ENCODE data around the gene MMP12.
"Not testable (repeated sequence)": the region's sequence is repeated elsewhere in the genome, so short reads cannot be mapped to it uniquely, and the experiment has no call there.

Gene MMP12

DNA sequence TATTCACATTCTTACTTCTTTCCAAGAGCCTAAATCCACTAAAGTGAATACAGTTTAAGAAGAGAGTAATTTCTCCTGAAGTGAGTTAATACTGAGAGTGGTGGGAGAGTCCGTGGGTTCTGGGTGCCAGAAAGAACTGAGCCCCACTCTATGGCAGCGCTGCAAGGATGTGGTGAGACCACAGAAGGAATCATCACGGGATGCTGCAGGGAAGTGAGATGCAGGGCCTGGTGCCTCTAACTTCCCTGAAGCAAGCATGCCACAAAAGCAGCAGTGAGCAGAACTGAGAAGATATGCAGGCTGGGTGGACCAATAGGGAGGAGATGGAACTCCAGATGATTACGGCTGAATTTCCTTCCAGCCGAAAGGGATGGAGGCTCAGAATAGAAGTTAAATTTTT, 5.0 kb upstream of the MMP12 start:
- H3K27ac Mint-ChIP-seq: no peak overlapping the region
- DNase-seq: no peak
- CTCF ChIA-PET: no interaction called here
- no peaks in the 10 kb centered on the region for H3K9me3 Mint-ChIP-seq
- no peaks in the 10 kb centered on the region for H3K36me3 Mint-ChIP-seq
- no peaks in the 10 kb centered on the region for H3K27me3 Mint-ChIP-seq
- H3K4me1 Mint-ChIP-seq: no peaks in the 10 kb centered on the region
- H3K4me3 Mint-ChIP-seq: no peak overlapping the region

DNA sequence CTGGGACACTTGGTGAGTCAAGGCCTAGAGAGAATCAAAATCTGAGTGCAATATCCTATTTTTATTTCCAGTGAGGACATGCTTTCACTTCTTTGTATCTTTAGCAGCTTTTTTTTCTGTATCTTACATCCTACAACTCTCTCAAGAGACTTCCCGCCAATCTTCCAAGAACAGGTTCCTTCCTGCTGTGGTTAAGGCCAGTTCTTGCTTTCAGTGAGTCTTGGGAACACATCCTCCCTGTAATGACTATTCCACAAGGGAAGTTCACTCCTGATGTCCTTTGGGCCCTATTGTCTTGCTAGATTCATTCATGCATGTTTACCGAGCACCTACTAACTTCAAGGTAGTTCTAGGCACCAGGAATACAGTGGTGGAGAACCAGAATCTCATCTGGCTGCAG, 3.8 kb upstream of the MMP12 start:
- Mint-ChIP-seq H3K27ac (no peak overlapping the region), H3K4me1 (no peaks in the 10 kb centered on the region), H3K27me3 (no peaks in the 10 kb centered on the region), H3K36me3 (no peaks in the 10 kb centered on the region), H3K9me3 (no peaks in the 10 kb centered on the region), H3K4me3 (no peak overlapping the region)
- DNase-seq: no peak
- CTCF ChIA-PET: interaction anchor here (0.6 kb wide), 1 partner anchor 233 kb away, joined by 3 read pairs; no protein-coding TSS in a partner anchor

DNA sequence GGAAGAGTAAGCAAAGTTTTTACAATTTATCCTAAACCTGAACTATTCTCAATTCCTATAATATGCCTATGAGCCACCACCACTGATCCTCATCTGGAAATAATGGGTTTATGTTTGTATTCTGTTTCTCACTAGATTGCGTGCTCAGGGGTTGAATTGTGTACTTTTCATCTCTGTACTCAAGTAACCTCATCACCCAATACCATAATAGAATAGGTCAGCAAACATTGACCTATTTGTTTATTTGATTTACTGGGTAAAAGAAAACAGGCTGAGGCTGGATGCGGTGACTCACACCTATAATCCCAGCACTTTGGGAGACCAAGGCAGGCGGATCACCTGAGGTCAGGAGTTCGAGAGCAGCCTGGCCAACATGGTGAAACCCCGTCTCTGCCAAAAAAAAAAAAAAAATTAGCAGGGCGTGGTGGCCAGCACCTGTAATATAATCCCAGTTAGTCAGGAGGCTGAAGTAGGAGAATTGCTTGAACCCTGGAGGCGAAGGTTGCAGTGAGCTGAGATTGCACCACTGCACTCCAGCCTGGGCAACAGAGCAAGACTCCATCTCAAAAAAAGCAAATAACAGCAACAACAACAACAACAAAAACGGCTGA, 5.3 kb downstream of the MMP12 start:
- H3K27me3 Mint-ChIP-seq, H3K4me3 Mint-ChIP-seq, H3K4me1 Mint-ChIP-seq, H3K9me3 Mint-ChIP-seq, CTCF ChIA-PET, DNase-seq, H3K36me3 Mint-ChIP-seq, H3K27ac Mint-ChIP-seq: not testable (repeated sequence)

DNA sequence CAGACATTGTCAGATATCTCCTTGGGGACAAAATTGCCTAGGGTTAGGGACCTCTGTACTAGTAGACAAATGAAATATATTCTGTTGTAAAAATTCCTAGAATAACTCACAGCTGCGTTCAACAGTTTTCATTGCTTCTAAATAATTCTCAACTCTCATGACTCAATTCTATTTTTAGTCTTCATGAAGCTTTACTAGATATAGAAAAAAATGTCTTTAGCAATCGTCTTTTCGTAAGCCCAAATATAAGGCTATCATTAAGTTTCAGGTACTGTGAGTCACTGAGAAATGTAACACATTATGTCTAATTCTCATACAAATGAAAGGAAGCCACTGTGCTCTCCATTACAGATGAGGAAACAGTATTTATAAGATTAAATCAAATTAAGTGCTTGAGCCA, 6.4 kb downstream of the MMP12 start:
- no peak overlapping the region for H3K27ac Mint-ChIP-seq
- H3K4me3 Mint-ChIP-seq: no peak overlapping the region
- CTCF ChIA-PET: interaction anchor here (0.6 kb wide), 1 partner anchor 1008 kb away, joined by 6 read pairs; no protein-coding TSS in a partner anchor
- no peak for DNase-seq
- H3K9me3 Mint-ChIP-seq: no peaks in the 10 kb centered on the region
- H3K36me3 Mint-ChIP-seq: no peaks in the 10 kb centered on the region
- H3K27me3 Mint-ChIP-seq: no peaks in the 10 kb centered on the region
- H3K4me1 Mint-ChIP-seq: no peaks in the 10 kb centered on the region

DNA sequence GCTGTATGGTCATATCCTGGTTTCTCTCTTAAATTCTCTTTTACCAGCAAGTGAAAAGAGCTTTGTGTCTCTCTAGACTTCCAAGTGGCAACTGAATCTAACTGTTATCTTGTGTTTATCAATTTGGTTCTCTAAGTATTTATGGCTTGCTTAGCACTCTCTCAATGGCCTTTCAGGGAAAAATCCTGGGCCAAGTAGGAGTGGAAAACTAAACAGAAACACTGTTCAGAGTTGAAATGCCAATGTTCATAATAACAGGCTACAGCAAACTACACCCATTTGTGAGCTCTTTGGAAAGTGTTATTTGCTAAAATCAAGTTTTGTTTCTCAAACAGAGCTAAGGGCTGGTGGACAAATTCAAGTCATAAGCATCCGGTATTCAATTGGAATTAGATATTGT, 10.1 kb downstream of the MMP12 start:
- no peaks in the 10 kb centered on the region for H3K4me1 Mint-ChIP-seq
- H3K27me3 Mint-ChIP-seq: no peaks in the 10 kb centered on the region
- no peak overlapping the region for H3K4me3 Mint-ChIP-seq
- no peak for DNase-seq
- H3K27ac Mint-ChIP-seq: no peak overlapping the region
- H3K36me3 Mint-ChIP-seq: no peaks in the 10 kb centered on the region
- CTCF ChIA-PET: no interaction called here
- H3K9me3 Mint-ChIP-seq: no peaks in the 10 kb centered on the region

DNA sequence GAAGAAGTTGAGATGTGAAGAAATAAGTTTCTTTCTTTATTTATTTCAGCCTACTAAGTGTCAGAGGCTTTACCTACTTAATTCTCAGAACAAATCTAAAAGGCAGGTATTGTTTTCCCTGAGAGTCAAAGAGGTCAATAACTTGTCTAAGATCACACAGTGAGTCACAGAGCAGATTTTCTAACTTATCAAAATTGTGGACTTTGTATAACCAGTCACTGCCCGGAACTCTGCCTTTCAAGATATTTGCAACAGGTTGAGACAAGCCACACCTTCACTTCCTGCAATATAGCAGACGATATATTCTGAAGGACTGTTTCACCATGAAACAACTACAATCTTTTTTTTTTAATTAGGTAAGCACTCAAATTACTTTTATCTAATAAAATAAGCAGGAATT, 20.8 kb downstream of the MMP12 start:
- no peaks in the 10 kb centered on the region for H3K36me3 Mint-ChIP-seq
- no peak overlapping the region for H3K27ac Mint-ChIP-seq
- CTCF ChIA-PET: no interaction called here
- no peak overlapping the region for H3K4me3 Mint-ChIP-seq
- no peaks in the 10 kb centered on the region for H3K9me3 Mint-ChIP-seq
- H3K4me1 Mint-ChIP-seq: no peaks in the 10 kb centered on the region
- no peaks in the 10 kb centered on the region for H3K27me3 Mint-ChIP-seq
- DNase-seq: no peak

DNA sequence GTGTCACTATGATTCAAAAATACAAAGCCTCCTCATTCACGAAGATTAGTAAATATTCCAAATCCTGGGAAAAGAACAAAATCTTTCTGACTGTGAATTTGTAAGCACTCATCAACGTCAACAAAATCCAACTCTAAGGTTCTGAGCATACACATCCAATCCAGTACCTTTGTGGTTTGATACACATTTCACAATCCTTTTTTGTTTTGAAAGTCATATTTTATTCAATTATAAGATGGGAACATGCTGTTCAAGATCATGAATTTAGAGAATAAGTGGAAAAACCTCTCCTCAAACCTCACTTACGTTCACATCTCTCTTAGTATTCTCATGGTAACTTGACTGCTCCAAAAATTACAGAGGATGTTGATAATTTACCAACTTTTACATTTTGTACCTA, 21.7 kb downstream of the MMP12 start:
- Mint-ChIP-seq H3K36me3 (no peaks in the 10 kb centered on the region), H3K4me3 (no peak overlapping the region), H3K27me3 (no peaks in the 10 kb centered on the region), H3K4me1 (no peaks in the 10 kb centered on the region), H3K9me3 (no peaks in the 10 kb centered on the region), H3K27ac (no peak overlapping the region)
- CTCF ChIA-PET: no interaction called here
- DNase-seq: no peak

DNA sequence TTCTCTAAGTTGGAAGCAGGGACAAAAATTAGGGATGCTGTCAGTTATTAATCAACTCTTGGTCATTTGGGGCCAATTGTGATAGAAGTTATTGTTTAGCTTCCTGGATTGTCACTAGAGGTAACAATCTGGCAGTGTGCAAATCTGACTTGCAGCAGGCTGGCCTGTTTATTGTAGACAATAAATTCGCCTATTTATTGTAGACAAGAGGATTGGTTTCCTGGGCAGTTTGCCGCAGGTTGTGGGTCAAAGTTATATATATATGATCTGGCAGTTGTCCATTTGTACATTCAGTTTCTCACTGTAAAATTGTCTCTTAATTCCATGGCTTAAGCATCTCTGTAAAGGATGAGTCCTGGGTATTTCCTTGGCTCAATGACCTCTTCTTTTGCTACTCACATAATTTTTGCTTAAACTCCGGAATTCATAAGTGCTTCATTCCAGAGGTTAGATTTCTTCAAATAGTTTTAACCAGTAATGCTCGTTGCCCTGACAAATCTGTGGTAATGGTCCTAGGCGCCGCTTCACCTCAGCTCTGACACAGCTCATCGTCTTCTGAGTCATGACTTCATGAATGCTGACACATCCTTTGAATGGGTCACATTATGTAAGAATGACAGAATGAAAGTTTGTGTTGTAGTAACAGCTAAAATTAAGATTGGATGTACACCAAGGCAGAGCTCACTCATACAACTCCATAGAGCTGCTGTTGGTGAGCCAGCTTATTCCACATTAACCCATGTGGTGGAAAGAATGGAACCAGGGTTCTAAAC, 23.6 kb downstream of the MMP12 start:
- Mint-ChIP-seq H3K9me3 (no peaks in the 10 kb centered on the region), H3K4me3 (no peak overlapping the region), H3K4me1 (no peaks in the 10 kb centered on the region), H3K27ac (no peak overlapping the region), H3K27me3 (no peaks in the 10 kb centered on the region), H3K36me3 (no peaks in the 10 kb centered on the region)
- CTCF ChIA-PET: interaction anchor here (0.6 to 1.6 kb wide), 2 partner anchors 20 to 184 kb away, joined by 3 to 4 read pairs; no protein-coding TSS in a partner anchor
- DNase-seq: no peak

DNA sequence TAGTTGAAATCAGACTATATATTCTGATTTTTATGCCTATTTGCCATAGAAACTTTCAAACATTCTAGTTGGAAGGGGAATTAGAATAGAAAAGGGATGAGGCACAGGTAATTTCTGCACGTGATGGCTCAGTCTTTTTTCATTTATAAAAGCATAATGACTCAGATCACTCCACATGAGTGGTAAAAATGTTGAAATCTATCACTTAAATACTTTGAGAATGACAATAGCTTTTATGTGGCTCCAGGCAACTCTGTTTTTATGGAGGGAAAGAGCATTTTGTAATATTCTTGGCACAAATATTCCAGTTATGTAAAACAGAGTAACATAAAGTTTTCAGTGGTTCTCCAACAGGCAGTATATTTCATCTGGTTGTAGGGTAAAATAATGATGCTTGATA, 25.5 kb downstream of the MMP12 start:
- DNase-seq: no peak
- no peak overlapping the region for H3K27ac Mint-ChIP-seq
- H3K9me3 Mint-ChIP-seq: no peaks in the 10 kb centered on the region
- H3K4me3 Mint-ChIP-seq: no peak overlapping the region
- no peaks in the 10 kb centered on the region for H3K36me3 Mint-ChIP-seq
- no peaks in the 10 kb centered on the region for H3K4me1 Mint-ChIP-seq
- CTCF ChIA-PET: no interaction called here
- no peaks in the 10 kb centered on the region for H3K27me3 Mint-ChIP-seq

DNA sequence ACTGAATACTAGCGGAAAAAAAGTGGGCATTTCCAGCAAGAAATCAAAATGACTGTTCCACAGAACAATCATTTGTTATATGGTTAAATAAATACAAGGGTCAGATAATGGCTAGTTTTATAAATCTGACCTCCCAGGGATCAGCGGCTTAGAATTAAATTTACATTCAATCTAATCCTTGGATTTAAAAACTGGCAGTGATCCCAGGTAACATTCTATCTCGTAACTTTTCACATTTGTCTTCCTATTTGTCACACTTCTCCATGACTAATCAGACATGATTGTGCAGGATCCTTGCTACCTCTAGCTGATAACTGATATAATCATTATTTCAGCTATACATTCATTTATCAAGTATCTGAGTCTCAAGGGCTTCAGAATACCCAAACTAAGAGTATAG, 28.5 kb downstream of the MMP12 start:
- no peaks in the 10 kb centered on the region for H3K9me3 Mint-ChIP-seq
- no peaks in the 10 kb centered on the region for H3K4me1 Mint-ChIP-seq
- H3K27me3 Mint-ChIP-seq: peaks cover 5% of the 10 kb centered on the region
- no peak for DNase-seq
- no peaks in the 10 kb centered on the region for H3K36me3 Mint-ChIP-seq
- no peak overlapping the region for H3K27ac Mint-ChIP-seq
- CTCF ChIA-PET: no interaction called here
- no peak overlapping the region for H3K4me3 Mint-ChIP-seq

DNA sequence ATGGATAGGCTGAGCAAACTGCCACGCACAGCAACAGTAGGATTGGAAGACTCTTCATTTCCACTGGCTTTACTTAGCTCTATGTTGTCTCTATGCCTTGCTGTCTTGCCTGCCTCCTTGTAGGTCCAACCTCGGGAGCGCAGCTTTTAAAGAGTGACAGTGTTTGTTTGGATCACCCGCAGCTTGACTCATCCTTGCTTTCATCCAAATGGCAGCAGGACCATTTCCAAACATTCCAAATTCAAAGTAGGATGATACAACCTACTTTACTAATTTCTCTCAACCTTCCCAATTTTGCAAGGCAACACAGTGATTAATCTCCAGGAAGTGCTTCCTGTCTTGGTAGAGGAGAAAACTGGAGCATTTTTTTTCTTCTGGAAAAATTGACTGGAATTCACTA, 31.3 kb downstream of the MMP12 start, which contains the start of gene MMP3:
Gene MMP3, minus strand, starts transcription at position 121 of the 400 bp plus-strand sequence. Its CDS starts 63 bp downstream, at position 58.
- Mint-ChIP-seq H3K27ac (no peak within 1 kb of the TSS), H3K9me3 (no peaks in the 10 kb centered on the region), H3K4me3 (no peak within 1 kb of the TSS), H3K27me3 (peaks cover 5% of the 10 kb centered on the region), H3K36me3 (no peaks in the 10 kb centered on the region), H3K4me1 (no peaks in the 10 kb centered on the region)
- CTCF ChIA-PET: no interaction called here
- no peak for DNase-seq

DNA sequence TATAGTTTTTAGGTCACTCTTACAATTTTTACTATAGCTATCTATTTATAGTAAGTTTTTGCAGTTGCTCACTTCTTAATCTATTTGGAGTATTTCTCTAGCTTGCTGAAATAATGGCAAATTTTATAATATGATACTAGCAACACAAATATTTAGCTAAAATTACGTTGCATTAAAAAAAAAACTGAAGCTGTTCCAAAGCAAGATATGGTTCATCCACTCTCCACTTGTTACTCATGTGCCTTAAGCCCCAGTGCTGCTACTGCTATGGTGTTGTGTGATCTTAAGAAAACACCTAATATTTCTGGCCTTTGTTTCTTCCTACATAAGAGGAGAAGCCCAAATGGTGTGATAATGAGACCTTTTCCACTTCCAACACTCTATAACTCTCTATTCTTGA, 31.9 kb downstream of the MMP12 start:
- H3K27ac Mint-ChIP-seq: no peak overlapping the region
- H3K4me1 Mint-ChIP-seq: no peaks in the 10 kb centered on the region
- CTCF ChIA-PET: no interaction called here
- H3K36me3 Mint-ChIP-seq: no peaks in the 10 kb centered on the region
- peaks cover 5% of the 10 kb centered on the region for H3K27me3 Mint-ChIP-seq
- DNase-seq: no peak
- no peak overlapping the region for H3K4me3 Mint-ChIP-seq
- H3K9me3 Mint-ChIP-seq: no peaks in the 10 kb centered on the region

DNA sequence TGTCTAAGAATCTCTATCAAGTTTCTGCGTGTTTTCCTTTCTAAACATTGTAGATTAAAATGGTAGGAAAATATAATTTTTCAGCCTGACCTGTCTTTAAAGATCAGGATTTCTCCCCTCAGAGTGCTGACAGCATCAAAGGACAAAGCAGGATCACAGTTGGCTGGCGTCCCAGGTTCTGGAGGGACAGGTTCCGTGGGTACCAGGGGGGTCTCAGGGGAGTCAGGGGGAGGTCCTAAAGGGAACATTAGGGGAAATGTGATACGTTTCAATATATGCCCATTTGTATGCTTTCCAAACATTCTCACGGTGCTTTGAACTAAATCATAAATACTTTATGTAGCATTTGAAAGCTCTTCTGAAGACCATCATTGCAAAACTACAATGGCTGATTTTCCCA, 34.8 kb downstream of the MMP12 start:
- Mint-ChIP-seq H3K9me3 (no peaks in the 10 kb centered on the region), H3K27ac (no peak overlapping the region), H3K4me1 (no peaks in the 10 kb centered on the region), H3K27me3 (peaks cover 5% of the 10 kb centered on the region), H3K4me3 (no peak overlapping the region), H3K36me3 (no peaks in the 10 kb centered on the region)
- no peak for DNase-seq
- CTCF ChIA-PET: interaction anchor here (1.0 kb wide), 1 partner anchor 9 kb away, joined by 4 read pairs; no protein-coding TSS in a partner anchor

DNA sequence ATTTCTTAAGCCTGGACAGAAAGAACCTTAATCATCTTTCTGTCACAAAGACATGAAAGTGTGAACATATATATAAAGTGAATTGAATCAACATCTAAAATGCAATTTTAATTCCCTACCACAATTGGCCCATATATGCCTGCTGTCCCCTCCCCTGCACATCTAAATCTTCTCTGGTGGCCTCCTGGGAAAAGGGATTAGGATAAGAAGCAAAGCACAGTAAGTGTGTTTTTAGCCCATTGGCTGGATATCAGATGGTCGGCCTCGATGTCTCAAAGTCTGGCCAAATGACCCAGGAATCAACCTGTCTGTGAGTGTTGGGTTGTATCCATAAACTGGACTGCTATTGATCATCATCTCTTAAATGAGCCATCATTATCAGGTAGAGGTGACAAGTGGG, 37.1 kb downstream of the MMP12 start:
- Mint-ChIP-seq H3K36me3 (no peaks in the 10 kb centered on the region), H3K9me3 (no peaks in the 10 kb centered on the region), H3K27ac (no peak overlapping the region), H3K27me3 (no peaks in the 10 kb centered on the region), H3K4me1 (no peaks in the 10 kb centered on the region), H3K4me3 (no peak overlapping the region)
- DNase-seq: no peak
- CTCF ChIA-PET: no interaction called here

DNA sequence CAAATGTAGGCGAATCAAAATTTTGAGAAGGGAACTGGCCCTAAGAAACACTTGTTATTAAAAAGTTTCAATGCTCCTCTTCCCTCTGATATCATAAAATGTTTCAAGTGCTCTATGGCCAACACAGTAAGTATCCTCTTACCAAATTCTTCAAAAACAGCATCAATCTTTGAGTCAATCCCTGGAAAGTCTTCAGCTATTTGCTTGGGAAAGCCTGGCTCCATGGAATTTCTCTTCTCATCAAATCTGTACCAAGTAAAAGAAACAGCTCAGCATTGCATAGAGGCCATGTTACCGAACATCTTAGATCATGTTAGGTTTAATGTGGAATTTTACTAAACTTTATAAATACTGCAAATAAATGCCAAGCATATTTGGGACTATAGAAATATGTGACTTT, 37.6 kb downstream of the MMP12 start:
- no peak overlapping the region for H3K27ac Mint-ChIP-seq
- no peak overlapping the region for H3K4me3 Mint-ChIP-seq
- CTCF ChIA-PET: interaction anchor here (1.5 kb wide), 1 partner anchor 103 kb away, joined by 3 read pairs; no protein-coding TSS in a partner anchor
- H3K27me3 Mint-ChIP-seq: peaks cover 2% of the 10 kb centered on the region
- no peaks in the 10 kb centered on the region for H3K4me1 Mint-ChIP-seq
- H3K9me3 Mint-ChIP-seq: no peaks in the 10 kb centered on the region
- no peak for DNase-seq
- H3K36me3 Mint-ChIP-seq: no peaks in the 10 kb centered on the region

Data from activated naive CD4-positive, alpha-beta T cell treated with anti-CD3 and anti-CD28 coated beads, Interleukin-2, amount 10 ng/mL, durations not matched to agents 7 days and 5 days (primary cell).